ENCODE measurements around the gene ESPN.
"Not testable (repeated sequence)": the region's sequence is repeated elsewhere in the genome, so short reads cannot be mapped to it uniquely, and the experiment has no call there.

The ESPN gene

GRCh38 chr1:6392809-6393399 is 31.7 kb upstream of the ESPN start:
- peaks cover 13% of the 10 kb centered on the region for H3K4me1 ChIP-seq (ENCODE audit: control insufficient read depth, insufficient read depth, low read length, unreplicated experiment)
- H2AFZ ChIP-seq (ENCODE audit: low read length, unreplicated experiment): peak overlapping the region; percentile 11
- peak overlapping the region; percentile 78 for H3K4me3 ChIP-seq (ENCODE audit: low read depth, low read length)
- peaks cover 23% of the 10 kb centered on the region for H3K79me2 ChIP-seq (ENCODE audit: control insufficient read depth, insufficient read depth, low read length, unreplicated experiment)
- no peaks in the 10 kb centered on the region for H3K36me3 ChIP-seq (ENCODE audit: insufficient read depth, low read length)
- no peaks in the 10 kb centered on the region for H3K27me3 ChIP-seq (ENCODE audit: insufficient read depth, low read length)
- no peak overlapping the region for H3K27ac ChIP-seq (ENCODE audit: low read depth, low read length)

GRCh38 chr1:6393400-6394187 is 31.0 kb upstream of the ESPN start, which contains the start of gene ACOT7:
TSS of gene ACOT7 (minus strand) at chr1:6393767. CDS start at chr1:6393399, 368 bp downstream.
- peak within 1 kb of the TSS; percentile 78 for H3K4me3 ChIP-seq (ENCODE audit: low read depth, low read length)
- H3K27me3 ChIP-seq (ENCODE audit: insufficient read depth, low read length): no peaks in the 10 kb centered on the region
- peaks cover 13% of the 10 kb centered on the region for H3K4me1 ChIP-seq (ENCODE audit: control insufficient read depth, insufficient read depth, low read length, unreplicated experiment)
- H2AFZ ChIP-seq (ENCODE audit: low read length, unreplicated experiment): peak within 1 kb of the TSS; percentile 88
- peak within 1 kb of the TSS; percentile 84 for H3K27ac ChIP-seq (ENCODE audit: low read depth, low read length)
- no peaks in the 10 kb centered on the region for H3K36me3 ChIP-seq (ENCODE audit: insufficient read depth, low read length)
- H3K79me2 ChIP-seq (ENCODE audit: control insufficient read depth, insufficient read depth, low read length, unreplicated experiment): peaks cover 23% of the 10 kb centered on the region

GRCh38 chr1:6395130-6395529 is 29.4 kb upstream of the ESPN start:
- not testable (repeated sequence) for H3K27ac ChIP-seq (ENCODE audit: low read depth, low read length); H3K4me3 ChIP-seq (ENCODE audit: low read depth, low read length); H3K27me3 ChIP-seq (ENCODE audit: insufficient read depth, low read length); H3K36me3 ChIP-seq (ENCODE audit: insufficient read depth, low read length); H2AFZ ChIP-seq (ENCODE audit: low read length, unreplicated experiment)
- H3K79me2 ChIP-seq (ENCODE audit: control insufficient read depth, insufficient read depth, low read length, unreplicated experiment): peaks cover 17% of the 10 kb centered on the region
- H3K4me1 ChIP-seq (ENCODE audit: control insufficient read depth, insufficient read depth, low read length, unreplicated experiment): peaks cover 13% of the 10 kb centered on the region

GRCh38 chr1:6395781-6396244 is 28.8 kb upstream of the ESPN start:
- H3K36me3 ChIP-seq (ENCODE audit: insufficient read depth, low read length); H3K27ac ChIP-seq (ENCODE audit: low read depth, low read length); H3K27me3 ChIP-seq (ENCODE audit: insufficient read depth, low read length); H3K4me3 ChIP-seq (ENCODE audit: low read depth, low read length); H2AFZ ChIP-seq (ENCODE audit: low read length, unreplicated experiment): not testable (repeated sequence)
- Histone ChIP-seq H3K4me1 (ENCODE audit: control insufficient read depth, insufficient read depth, low read length, unreplicated experiment) (peaks cover 13% of the 10 kb centered on the region), H3K79me2 (ENCODE audit: control insufficient read depth, insufficient read depth, low read length, unreplicated experiment) (peaks cover 17% of the 10 kb centered on the region)

GRCh38 chr1:6396998-6397397 is 27.6 kb upstream of the ESPN start:
- Histone ChIP-seq H2AFZ (ENCODE audit: low read length, unreplicated experiment) (no peak overlapping the region), H3K79me2 (ENCODE audit: control insufficient read depth, insufficient read depth, low read length, unreplicated experiment) (peaks cover 8% of the 10 kb centered on the region), H3K27ac (ENCODE audit: low read depth, low read length) (no peak overlapping the region), H3K36me3 (ENCODE audit: insufficient read depth, low read length) (no peaks in the 10 kb centered on the region), H3K4me1 (ENCODE audit: control insufficient read depth, insufficient read depth, low read length, unreplicated experiment) (peaks cover 7% of the 10 kb centered on the region), H3K4me3 (ENCODE audit: low read depth, low read length) (no peak overlapping the region), H3K27me3 (ENCODE audit: insufficient read depth, low read length) (no peaks in the 10 kb centered on the region)

- Histone ChIP-seq H3K4me3 (ENCODE audit: low read depth, low read length) (no peak overlapping the region), H3K27ac (ENCODE audit: low read depth, low read length) (no peak overlapping the region), H3K36me3 (ENCODE audit: insufficient read depth, low read length) (no peaks in the 10 kb centered on the region), H3K27me3 (ENCODE audit: insufficient read depth, low read length) (no peaks in the 10 kb centered on the region), H2AFZ (ENCODE audit: low read length, unreplicated experiment) (no peak overlapping the region), H3K79me2 (ENCODE audit: control insufficient read depth, insufficient read depth, low read length, unreplicated experiment) (no peaks in the 10 kb centered on the region), H3K4me1 (ENCODE audit: control insufficient read depth, insufficient read depth, low read length, unreplicated experiment) (peaks cover 4% of the 10 kb centered on the region)
These were observed 26.6 kb upstream of the ESPN start for GRCh38 chr1:6397844-6398441.

GRCh38 chr1:6399294-6399693 is 25.3 kb upstream of the ESPN start:
- Histone ChIP-seq H3K27me3 (ENCODE audit: insufficient read depth, low read length) (no peaks in the 10 kb centered on the region), H2AFZ (ENCODE audit: low read length, unreplicated experiment) (no peak overlapping the region), H3K79me2 (ENCODE audit: control insufficient read depth, insufficient read depth, low read length, unreplicated experiment) (no peaks in the 10 kb centered on the region), H3K27ac (ENCODE audit: low read depth, low read length) (no peak overlapping the region), H3K4me3 (ENCODE audit: low read depth, low read length) (no peak overlapping the region), H3K36me3 (ENCODE audit: insufficient read depth, low read length) (no peaks in the 10 kb centered on the region), H3K4me1 (ENCODE audit: control insufficient read depth, insufficient read depth, low read length, unreplicated experiment) (peaks cover 1% of the 10 kb centered on the region)

- H3K4me1 ChIP-seq (ENCODE audit: control insufficient read depth, insufficient read depth, low read length, unreplicated experiment): no peaks in the 10 kb centered on the region
- no peak overlapping the region for H3K4me3 ChIP-seq (ENCODE audit: low read depth, low read length)
- H3K79me2 ChIP-seq (ENCODE audit: control insufficient read depth, insufficient read depth, low read length, unreplicated experiment): no peaks in the 10 kb centered on the region
- no peaks in the 10 kb centered on the region for H3K36me3 ChIP-seq (ENCODE audit: insufficient read depth, low read length)
- H3K27ac ChIP-seq (ENCODE audit: low read depth, low read length): no peak overlapping the region
- H3K27me3 ChIP-seq (ENCODE audit: insufficient read depth, low read length): no peaks in the 10 kb centered on the region
- no peak overlapping the region for H2AFZ ChIP-seq (ENCODE audit: low read length, unreplicated experiment)
These were observed 22.9 kb upstream of the ESPN start for GRCh38 chr1:6401673-6402072.

GRCh38 chr1:6408023-6408422 is 16.6 kb upstream of the ESPN start:
- no peaks in the 10 kb centered on the region for H3K36me3 ChIP-seq (ENCODE audit: insufficient read depth, low read length)
- H2AFZ ChIP-seq (ENCODE audit: low read length, unreplicated experiment): no peak overlapping the region
- no peaks in the 10 kb centered on the region for H3K79me2 ChIP-seq (ENCODE audit: control insufficient read depth, insufficient read depth, low read length, unreplicated experiment)
- H3K4me3 ChIP-seq (ENCODE audit: low read depth, low read length): no peak overlapping the region
- no peak overlapping the region for H3K27ac ChIP-seq (ENCODE audit: low read depth, low read length)
- peaks cover 4% of the 10 kb centered on the region; the same call in 1 of the 2 replicates for H3K27me3 ChIP-seq (ENCODE audit: insufficient read depth, low read length)
- no peaks in the 10 kb centered on the region for H3K4me1 ChIP-seq (ENCODE audit: control insufficient read depth, insufficient read depth, low read length, unreplicated experiment)

- no peaks in the 10 kb centered on the region for H3K79me2 ChIP-seq (ENCODE audit: control insufficient read depth, insufficient read depth, low read length, unreplicated experiment)
- H3K4me3 ChIP-seq (ENCODE audit: low read depth, low read length): no peak overlapping the region
- H3K27me3 ChIP-seq (ENCODE audit: insufficient read depth, low read length): peaks cover 4% of the 10 kb centered on the region; the same call in 1 of the 2 replicates
- H3K36me3 ChIP-seq (ENCODE audit: insufficient read depth, low read length): no peaks in the 10 kb centered on the region
- no peaks in the 10 kb centered on the region for H3K4me1 ChIP-seq (ENCODE audit: control insufficient read depth, insufficient read depth, low read length, unreplicated experiment)
- H3K27ac ChIP-seq (ENCODE audit: low read depth, low read length): no peak overlapping the region
- no peak overlapping the region for H2AFZ ChIP-seq (ENCODE audit: low read length, unreplicated experiment)
These were observed 15.5 kb upstream of the ESPN start for GRCh38 chr1:6409053-6409452.
